Measurements from ENCODE around the gene ATP9B. TPM values are rescaled to one million over a fixed set of nuclear protein-coding genes. Genes with fewer than 3 reads are reported as not detected.
"Not testable (repeated sequence)": the region's sequence is repeated elsewhere in the genome, so short reads cannot be mapped to it uniquely, and the experiment has no call there.

ATP9B gene
- total RNA-seq, 1 donor from 2014 or later: 12.6 TPM

DNA sequence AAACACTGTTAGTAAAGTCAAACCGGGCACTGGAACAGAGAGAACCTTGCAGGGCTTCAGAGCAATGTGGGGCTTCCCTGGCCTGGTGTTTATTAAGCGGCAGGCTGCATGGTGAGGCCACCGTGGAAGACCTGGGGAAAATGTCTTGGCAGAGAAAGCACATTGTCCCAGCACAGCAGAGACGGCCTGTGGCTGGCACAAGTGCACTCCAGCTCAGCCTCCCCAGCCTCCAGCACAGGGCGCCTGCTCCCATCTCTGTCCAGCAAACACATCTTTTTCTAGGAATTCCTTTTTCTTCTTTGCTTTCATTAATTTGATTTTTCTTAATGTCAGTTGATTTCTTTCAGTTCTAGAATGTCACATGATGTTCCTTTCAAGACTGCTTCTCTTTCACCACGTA is 188.3 kb downstream of the ATP9B start:
- H3K9me3 ChIP-seq (replicated peaks): no peaks in the 10 kb centered on the region
- H3K27me3 ChIP-seq (ENCODE audit: low read depth): no peaks in the 10 kb centered on the region
- no peak overlapping the region for H3K27ac ChIP-seq (replicated peaks)
- TF ChIP-seq, protein P1, sequence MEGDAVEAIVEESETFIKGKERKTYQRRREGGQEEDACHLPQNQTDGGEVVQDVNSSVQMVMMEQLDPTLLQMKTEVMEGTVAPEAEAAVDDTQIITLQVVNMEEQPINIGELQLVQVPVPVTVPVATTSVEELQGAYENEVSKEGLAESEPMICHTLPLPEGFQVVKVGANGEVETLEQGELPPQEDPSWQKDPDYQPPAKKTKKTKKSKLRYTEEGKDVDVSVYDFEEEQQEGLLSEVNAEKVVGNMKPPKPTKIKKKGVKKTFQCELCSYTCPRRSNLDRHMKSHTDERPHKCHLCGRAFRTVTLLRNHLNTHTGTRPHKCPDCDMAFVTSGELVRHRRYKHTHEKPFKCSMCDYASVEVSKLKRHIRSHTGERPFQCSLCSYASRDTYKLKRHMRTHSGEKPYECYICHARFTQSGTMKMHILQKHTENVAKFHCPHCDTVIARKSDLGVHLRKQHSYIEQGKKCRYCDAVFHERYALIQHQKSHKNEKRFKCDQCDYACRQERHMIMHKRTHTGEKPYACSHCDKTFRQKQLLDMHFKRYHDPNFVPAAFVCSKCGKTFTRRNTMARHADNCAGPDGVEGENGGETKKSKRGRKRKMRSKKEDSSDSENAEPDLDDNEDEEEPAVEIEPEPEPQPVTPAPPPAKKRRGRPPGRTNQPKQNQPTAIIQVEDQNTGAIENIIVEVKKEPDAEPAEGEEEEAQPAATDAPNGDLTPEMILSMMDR (IDR thresholded peaks at IDR 0.05; ENCODE audit: borderline replicate concordance): no peak
- H3K36me3 ChIP-seq: peaks cover 16% of the 10 kb centered on the region
- no peak overlapping the region for H3K4me3 ChIP-seq
- no peaks in the 10 kb centered on the region for H3K4me1 ChIP-seq
- DNase-seq: no peak
- intact Hi-C loops (cut with micrococcal nuclease): no loop called here

DNA sequence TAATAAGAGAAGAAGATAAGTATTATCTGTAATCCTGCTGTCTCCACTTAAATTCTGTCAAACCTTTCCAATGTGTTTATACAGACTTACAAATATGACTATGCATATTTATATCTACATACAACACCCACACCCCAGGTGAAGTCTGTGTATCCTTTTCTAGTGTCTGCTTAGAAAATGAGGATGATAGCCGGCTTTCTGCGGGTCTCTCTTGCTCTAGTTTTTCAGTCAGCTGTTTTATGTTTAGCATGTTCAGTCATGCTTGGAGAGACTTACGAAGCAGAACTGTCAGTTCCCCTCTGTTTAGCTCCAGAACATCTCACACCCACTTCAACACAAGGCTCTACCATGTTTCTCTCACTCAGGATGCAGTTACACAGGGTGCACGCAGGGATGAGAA is 189.3 kb downstream of the ATP9B start:
- intact Hi-C loops (cut with micrococcal nuclease): no loop called here
- TF ChIP-seq, protein P1 (IDR thresholded peaks at IDR 0.05; ENCODE audit: borderline replicate concordance): no peak
- no peaks in the 10 kb centered on the region for H3K9me3 ChIP-seq (replicated peaks)
- no peak for DNase-seq
- H3K4me3 ChIP-seq: no peak overlapping the region
- H3K27me3 ChIP-seq (ENCODE audit: low read depth): no peaks in the 10 kb centered on the region
- peaks cover 16% of the 10 kb centered on the region for H3K36me3 ChIP-seq
- no peaks in the 10 kb centered on the region for H3K4me1 ChIP-seq
- no peak overlapping the region for H3K27ac ChIP-seq (replicated peaks)

DNA sequence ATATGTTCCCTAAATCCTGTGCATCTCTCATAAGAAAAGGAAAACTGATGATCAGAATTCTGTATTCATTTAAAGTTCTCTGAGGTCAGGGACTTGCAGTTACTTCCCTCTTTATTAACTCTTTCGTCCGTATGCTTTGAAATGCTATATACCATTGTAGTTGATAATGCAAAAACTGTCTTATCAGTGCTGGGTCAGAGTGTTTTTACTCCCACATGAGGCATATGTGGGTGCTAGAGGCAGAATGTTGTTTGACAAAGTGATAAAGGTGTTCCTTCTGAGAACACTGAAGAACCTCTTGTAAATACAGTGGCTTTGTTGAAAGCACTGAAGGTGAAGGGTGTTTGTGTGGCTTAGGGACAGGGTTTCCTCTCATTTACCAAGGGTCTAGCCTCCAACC is 190.0 kb downstream of the ATP9B start:
- Histone ChIP-seq H3K4me1 (no peaks in the 10 kb centered on the region), H3K27me3 (ENCODE audit: low read depth) (no peaks in the 10 kb centered on the region), H3K36me3 (peaks cover 9% of the 10 kb centered on the region), H3K27ac (replicated peaks) (no peak overlapping the region), H3K9me3 (replicated peaks) (no peaks in the 10 kb centered on the region), H3K4me3 (no peak overlapping the region)
- TF ChIP-seq, protein P1 (IDR thresholded peaks at IDR 0.05; ENCODE audit: borderline replicate concordance): no peak
- no peak for DNase-seq
- intact Hi-C loops (cut with micrococcal nuclease): no loop called here

DNA sequence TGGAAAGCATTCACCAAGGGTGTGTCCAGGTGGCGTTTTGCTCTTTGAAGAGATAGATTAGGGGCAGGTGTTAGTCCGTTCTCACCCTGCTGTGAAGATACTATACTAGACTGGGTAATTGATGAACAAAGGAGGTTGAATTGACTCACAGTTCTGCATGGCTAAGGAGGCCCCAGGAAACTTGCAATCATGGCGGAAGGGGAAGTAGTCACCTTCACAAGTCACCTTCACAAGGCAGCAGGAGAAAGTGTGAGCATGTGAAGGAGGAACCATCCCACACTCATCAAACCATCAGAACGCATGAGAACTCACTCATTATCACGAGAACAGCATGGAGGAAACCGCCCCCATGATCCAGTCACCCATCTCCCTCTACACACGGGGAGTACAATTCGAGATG is 190.8 kb downstream of the ATP9B start:
- H3K27ac ChIP-seq (replicated peaks): no peak overlapping the region
- no peaks in the 10 kb centered on the region for H3K4me1 ChIP-seq
- peaks cover 6% of the 10 kb centered on the region for H3K9me3 ChIP-seq (replicated peaks)
- no peaks in the 10 kb centered on the region for H3K27me3 ChIP-seq (ENCODE audit: low read depth)
- intact Hi-C loops (cut with micrococcal nuclease): no loop called here
- H3K4me3 ChIP-seq: no peak overlapping the region
- DNase-seq: no peak
- TF ChIP-seq, protein P1 (IDR thresholded peaks at IDR 0.05; ENCODE audit: borderline replicate concordance): no peak
- peaks cover 1% of the 10 kb centered on the region for H3K36me3 ChIP-seq

DNA sequence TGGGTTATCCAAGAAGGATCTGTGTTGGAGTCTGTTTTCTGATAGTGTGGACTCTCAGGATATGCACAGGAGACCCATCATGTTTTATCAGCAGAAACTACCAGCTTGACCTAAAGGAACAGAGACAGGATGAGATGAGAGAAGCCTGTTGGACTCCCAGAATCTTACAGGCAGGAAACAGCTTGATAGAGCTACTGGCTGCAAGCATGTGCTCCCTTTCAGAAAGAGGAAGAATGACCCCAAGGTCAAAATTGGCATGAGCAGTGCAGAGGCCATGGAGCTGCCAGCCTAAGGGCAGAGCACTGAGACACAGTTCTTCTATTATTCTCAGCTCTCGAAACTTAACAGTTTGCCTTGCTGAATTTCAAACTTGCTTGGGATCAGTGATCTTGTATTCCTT is 191.3 kb downstream of the ATP9B start:
- H3K27me3 ChIP-seq (ENCODE audit: low read depth): no peaks in the 10 kb centered on the region
- intact Hi-C loops (cut with micrococcal nuclease): no loop called here
- no peaks in the 10 kb centered on the region for H3K36me3 ChIP-seq
- H3K4me3 ChIP-seq: no peak overlapping the region
- H3K27ac ChIP-seq (replicated peaks): no peak overlapping the region
- peaks cover 10% of the 10 kb centered on the region for H3K9me3 ChIP-seq (replicated peaks)
- TF ChIP-seq, protein P1 (IDR thresholded peaks at IDR 0.05; ENCODE audit: borderline replicate concordance): no peak
- H3K4me1 ChIP-seq: no peaks in the 10 kb centered on the region
- DNase-seq: no peak

DNA sequence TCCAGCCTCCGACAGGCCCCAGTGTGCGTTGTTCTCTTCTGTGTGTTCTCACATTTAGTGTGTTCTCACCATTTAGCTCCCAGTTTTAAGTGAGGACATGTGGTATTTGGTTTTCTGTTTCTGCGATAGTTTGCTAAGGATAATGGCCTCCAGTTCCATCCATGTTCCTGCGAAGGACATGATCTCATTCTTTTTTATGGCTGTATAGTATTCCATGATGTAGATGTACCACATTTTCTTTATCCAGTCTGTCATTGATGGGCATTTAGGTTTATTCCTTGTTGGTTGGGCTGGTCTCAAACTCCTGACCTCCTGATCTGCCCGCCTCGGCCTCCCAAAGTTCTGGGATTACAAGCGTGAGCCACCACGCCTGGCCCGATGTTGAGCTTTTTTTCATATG is 195.9 kb downstream of the ATP9B start:
- H3K4me1 ChIP-seq; H3K4me3 ChIP-seq; H3K27ac ChIP-seq (replicated peaks); DNase-seq; H3K27me3 ChIP-seq (ENCODE audit: low read depth); intact Hi-C loops (cut with micrococcal nuclease); H3K36me3 ChIP-seq: not testable (repeated sequence)
- peaks cover 10% of the 10 kb centered on the region for H3K9me3 ChIP-seq (replicated peaks)

DNA sequence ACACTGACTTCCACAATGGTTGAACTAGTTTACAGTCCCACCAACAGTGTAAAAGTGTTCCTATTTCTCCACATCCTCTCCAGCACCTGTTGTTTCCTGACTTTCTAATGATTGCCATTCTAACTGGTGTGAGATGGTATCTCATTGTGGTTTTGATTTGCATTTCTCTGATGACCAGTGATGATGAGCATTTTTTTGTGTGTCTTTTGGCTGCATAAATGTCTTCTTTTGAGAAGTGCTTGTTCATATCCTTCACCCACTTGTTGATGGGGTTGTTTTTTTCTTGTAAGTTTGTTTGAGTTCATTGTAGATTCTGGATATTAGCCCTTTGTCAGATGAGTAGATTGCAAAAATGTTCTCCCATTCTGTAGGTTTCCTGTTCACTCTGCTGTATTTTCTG is 202.6 kb downstream of the ATP9B start:
- intact Hi-C loops (cut with micrococcal nuclease); DNase-seq: not testable (repeated sequence)

More for the DNA sequence above, 202.6 kb downstream of the ATP9B start:
- H3K9me3 ChIP-seq (replicated peaks); H3K27ac ChIP-seq (replicated peaks); H3K27me3 ChIP-seq (ENCODE audit: low read depth); H3K4me1 ChIP-seq; H3K4me3 ChIP-seq: not testable (repeated sequence)
- peaks cover 19% of the 10 kb centered on the region for H3K36me3 ChIP-seq

All from left ventricle myocardium inferior (tissue), 1 donor.